ENCODE data around the gene SLC7A14.

DNA sequence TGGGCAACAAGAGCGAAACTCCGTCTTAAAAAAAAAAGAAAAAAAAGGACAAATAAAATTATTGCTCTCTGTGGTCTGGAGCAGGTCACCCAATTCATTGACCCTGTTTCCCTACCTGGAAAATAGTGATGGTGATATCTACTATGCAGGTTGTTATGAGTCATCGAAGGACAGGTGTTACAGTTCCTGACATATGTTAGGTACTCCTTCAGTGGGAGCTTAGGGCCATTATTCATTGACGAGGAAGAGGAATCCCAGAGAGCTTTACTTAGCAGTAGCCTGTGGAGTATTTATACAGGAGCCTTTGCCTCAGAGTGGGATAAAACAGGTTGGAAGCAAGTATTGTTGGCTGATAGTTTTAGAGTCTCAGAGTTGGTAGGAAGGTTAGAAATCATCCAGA lies 74.5 kb downstream of the SLC7A14 start:
- TF ChIP-seq, protein P1, sequence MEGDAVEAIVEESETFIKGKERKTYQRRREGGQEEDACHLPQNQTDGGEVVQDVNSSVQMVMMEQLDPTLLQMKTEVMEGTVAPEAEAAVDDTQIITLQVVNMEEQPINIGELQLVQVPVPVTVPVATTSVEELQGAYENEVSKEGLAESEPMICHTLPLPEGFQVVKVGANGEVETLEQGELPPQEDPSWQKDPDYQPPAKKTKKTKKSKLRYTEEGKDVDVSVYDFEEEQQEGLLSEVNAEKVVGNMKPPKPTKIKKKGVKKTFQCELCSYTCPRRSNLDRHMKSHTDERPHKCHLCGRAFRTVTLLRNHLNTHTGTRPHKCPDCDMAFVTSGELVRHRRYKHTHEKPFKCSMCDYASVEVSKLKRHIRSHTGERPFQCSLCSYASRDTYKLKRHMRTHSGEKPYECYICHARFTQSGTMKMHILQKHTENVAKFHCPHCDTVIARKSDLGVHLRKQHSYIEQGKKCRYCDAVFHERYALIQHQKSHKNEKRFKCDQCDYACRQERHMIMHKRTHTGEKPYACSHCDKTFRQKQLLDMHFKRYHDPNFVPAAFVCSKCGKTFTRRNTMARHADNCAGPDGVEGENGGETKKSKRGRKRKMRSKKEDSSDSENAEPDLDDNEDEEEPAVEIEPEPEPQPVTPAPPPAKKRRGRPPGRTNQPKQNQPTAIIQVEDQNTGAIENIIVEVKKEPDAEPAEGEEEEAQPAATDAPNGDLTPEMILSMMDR (IDR thresholded peaks at IDR 0.05): no peak
- TF ChIP-seq POLR2AphosphoS5 (IDR thresholded peaks at IDR 0.05): no peak
